Loucy (cell line): ENCODE data around the gene KCND2.

ENCODE experiments used
- H2AFZ ChIP-seq: fragments of 200-600 bp; sonication (generic); 2 replicates; pipeline ENCODE4 v1.6.0; 2016; ENCODE audit warnings: antibody characterized with exemption, mild to moderate bottlenecking, low read length, moderate library complexity
- H3F3A ChIP-seq: fragments of 200-600 bp; 2 replicates; pipeline ENCODE4 v1.6.0; 2016; ENCODE audit warnings: antibody characterized with exemption, low read depth, mild to moderate bottlenecking
- H3K27me3 ChIP-seq: fragments of 200-600 bp; sonication (generic); 2 replicates; pipeline ENCODE4 v1.6.1; 2014; ENCODE audit warnings: low read length, mild to moderate bottlenecking; ENCODE audit not compliant: insufficient read depth, poor library complexity, severe bottlenecking
- H3K36me3 ChIP-seq: fragments of 200-600 bp; sonication (generic); 2 replicates; pipeline ENCODE4 v1.6.1; 2016; ENCODE audit warnings: low read length; ENCODE audit not compliant: insufficient read depth
- H3K4me1 ChIP-seq: fragments of 200-600 bp; sonication (generic); 2 replicates; pipeline ENCODE4 v1.5.1; 2014; ENCODE audit warnings: low read length, mild to moderate bottlenecking; ENCODE audit not compliant: insufficient read depth, poor library complexity, severe bottlenecking
- H3K4me2 ChIP-seq: fragments of 200-600 bp; sonication (generic); 2 replicates; pipeline ENCODE4 v1.6.0; 2014; ENCODE audit warnings: antibody characterized with exemption, low read length, low read depth, mild to moderate bottlenecking; ENCODE audit not compliant: poor library complexity, severe bottlenecking
- H3K4me3 ChIP-seq: fragments of 200-600 bp; sonication (generic); 2 replicates; pipeline ENCODE4 v1.5.1; 2014; ENCODE audit warnings: low read length, mild to moderate bottlenecking, mixed read lengths; ENCODE audit not compliant: poor library complexity, severe bottlenecking
- H3K79me2 ChIP-seq: fragments of 200-600 bp; sonication (generic); 2 replicates; pipeline ENCODE4 v1.6.1; 2014; ENCODE audit warnings: low read length; ENCODE audit not compliant: insufficient read depth
- H3K9ac ChIP-seq: fragments of 200-600 bp; sonication (generic); 2 replicates; pipeline ENCODE4 v1.6.0; 2014; ENCODE audit warnings: mild to moderate bottlenecking, low read depth, low read length, moderate library complexity; ENCODE audit not compliant: poor library complexity, severe bottlenecking
- H3K9me2 ChIP-seq: fragments of 200-600 bp; sonication (generic); replicated peaks from 2 replicates; pipeline ENCODE4 v1.6.1; 2016; ENCODE audit warnings: low read depth, low read length, mixed read lengths
- H3K9me3 ChIP-seq: fragments of 200-600 bp; sonication (generic); 2 replicates; pipeline ENCODE4 v1.6.1; 2014; ENCODE audit warnings: mild to moderate bottlenecking, antibody characterized with exemption, low read length, low read depth; ENCODE audit not compliant: insufficient read depth
- H4K20me1 ChIP-seq: fragments of 200-600 bp; sonication (generic); 2 replicates; pipeline ENCODE4 v1.6.0; 2014; ENCODE audit warnings: antibody characterized with exemption, low read length, mild to moderate bottlenecking; ENCODE audit not compliant: insufficient read depth, poor library complexity, severe bottlenecking
- EZH2phosphoT487 ChIP-seq: fragments of 200-600 bp; IDR thresholded peaks from 2 replicates; pipeline ENCODE4 v1.6.1; 2018; ENCODE audit warnings: antibody characterized with exemption, mild to moderate bottlenecking, moderate library complexity, borderline replicate concordance
- TF ChIP-seq, protein P1 (sequence below): fragments of 200-600 bp; sonication (generic); conservative IDR thresholded peaks from 2 replicates; pipeline ENCODE4 v1.5.1; 2014; ENCODE audit warnings: mild to moderate bottlenecking, antibody characterized with exemption, low read length

KCND2 gene

DNA sequence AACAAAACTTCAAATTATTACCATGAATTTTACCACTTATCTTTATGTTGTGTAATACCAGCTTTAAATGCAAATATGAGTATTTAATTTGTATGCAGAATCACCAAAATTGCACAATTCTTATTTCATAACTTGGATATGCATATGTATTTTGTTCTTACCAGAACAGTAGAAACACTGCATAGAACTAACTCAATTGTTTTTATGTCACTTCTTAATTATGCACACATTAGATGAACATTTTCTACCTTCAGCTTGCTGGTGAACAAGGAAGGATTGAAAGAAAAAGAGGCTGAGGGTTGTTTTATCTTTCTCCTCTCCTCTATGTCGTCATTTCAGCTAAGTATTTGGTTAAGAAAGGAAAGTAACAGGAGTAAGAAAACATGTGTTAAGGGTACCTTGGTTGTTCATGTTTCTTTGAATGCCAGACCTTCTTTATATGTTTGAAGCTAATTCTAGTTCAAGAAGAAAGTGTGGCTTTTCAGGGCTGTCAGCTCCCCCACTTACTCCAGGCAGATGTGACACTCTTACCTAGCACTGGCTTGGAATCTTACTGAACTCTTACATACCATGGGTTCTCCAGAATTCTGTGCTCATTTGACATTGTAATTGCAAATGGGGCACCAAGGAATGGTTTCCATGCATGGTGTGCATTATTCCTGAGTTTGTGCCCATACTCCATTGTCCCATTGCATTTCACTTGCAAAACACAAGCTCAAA lies 436.4 kb downstream of the KCND2 start:
- Histone ChIP-seq H3F3A (no peaks in the 10 kb centered on the region), H3K9me2 (no peaks in the 10 kb centered on the region), H3K9ac (no peak overlapping the region), H2AFZ (no peak overlapping the region; the same call in 1 of the 2 replicates), H3K36me3 (no peaks in the 10 kb centered on the region), H3K4me2 (no peak overlapping the region), H3K9me3 (no peaks in the 10 kb centered on the region), H3K4me3 (no peak overlapping the region), H3K4me1 (no peaks in the 10 kb centered on the region), H4K20me1 (no peaks in the 10 kb centered on the region), H3K27me3 (no peaks in the 10 kb centered on the region), H3K79me2 (no peaks in the 10 kb centered on the region)
- TF ChIP-seq, protein P1, sequence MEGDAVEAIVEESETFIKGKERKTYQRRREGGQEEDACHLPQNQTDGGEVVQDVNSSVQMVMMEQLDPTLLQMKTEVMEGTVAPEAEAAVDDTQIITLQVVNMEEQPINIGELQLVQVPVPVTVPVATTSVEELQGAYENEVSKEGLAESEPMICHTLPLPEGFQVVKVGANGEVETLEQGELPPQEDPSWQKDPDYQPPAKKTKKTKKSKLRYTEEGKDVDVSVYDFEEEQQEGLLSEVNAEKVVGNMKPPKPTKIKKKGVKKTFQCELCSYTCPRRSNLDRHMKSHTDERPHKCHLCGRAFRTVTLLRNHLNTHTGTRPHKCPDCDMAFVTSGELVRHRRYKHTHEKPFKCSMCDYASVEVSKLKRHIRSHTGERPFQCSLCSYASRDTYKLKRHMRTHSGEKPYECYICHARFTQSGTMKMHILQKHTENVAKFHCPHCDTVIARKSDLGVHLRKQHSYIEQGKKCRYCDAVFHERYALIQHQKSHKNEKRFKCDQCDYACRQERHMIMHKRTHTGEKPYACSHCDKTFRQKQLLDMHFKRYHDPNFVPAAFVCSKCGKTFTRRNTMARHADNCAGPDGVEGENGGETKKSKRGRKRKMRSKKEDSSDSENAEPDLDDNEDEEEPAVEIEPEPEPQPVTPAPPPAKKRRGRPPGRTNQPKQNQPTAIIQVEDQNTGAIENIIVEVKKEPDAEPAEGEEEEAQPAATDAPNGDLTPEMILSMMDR, result no peak
- TF ChIP-seq EZH2phosphoT487, result no peak

DNA sequence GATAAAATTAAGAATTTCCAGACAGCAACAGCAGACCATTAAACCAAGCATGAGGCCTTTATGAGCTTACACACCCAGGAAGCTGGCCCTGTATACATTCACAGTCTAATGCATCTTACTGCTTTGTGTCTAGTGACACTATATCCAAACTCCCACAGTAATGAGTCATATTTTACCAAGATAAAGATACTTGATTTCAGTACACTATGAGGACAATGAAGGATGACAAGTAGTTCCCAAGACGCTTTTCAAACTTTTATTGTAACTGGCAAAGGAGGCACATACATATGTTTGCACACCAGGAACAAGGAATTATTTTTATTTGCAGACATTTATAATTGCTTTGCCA lies 437.0 kb downstream of the KCND2 start:
- H3K27me3 ChIP-seq, result no peaks in the 10 kb centered on the region
- no peaks in the 10 kb centered on the region for H3K9me3 ChIP-seq
- H2AFZ ChIP-seq, result no peak overlapping the region
- no peaks in the 10 kb centered on the region for H3K79me2 ChIP-seq
- no peaks in the 10 kb centered on the region for H3K36me3 ChIP-seq
- H4K20me1 ChIP-seq, result no peaks in the 10 kb centered on the region
- H3K4me3 ChIP-seq, result no peak overlapping the region
- H3K9me2 ChIP-seq, result no peaks in the 10 kb centered on the region
- no peak overlapping the region for H3K9ac ChIP-seq
- H3F3A ChIP-seq, result no peaks in the 10 kb centered on the region
- no peak overlapping the region for H3K4me2 ChIP-seq
- no peaks in the 10 kb centered on the region for H3K4me1 ChIP-seq
- no peak for TF ChIP-seq EZH2phosphoT487
- TF ChIP-seq, protein P1, result no peak

GRCh38 chr7:120714945-120715344 lies 442.0 kb downstream of the KCND2 start:
- H3K9ac ChIP-seq, result no peak overlapping the region
- no peak overlapping the region for H3K4me2 ChIP-seq
- no peaks in the 10 kb centered on the region for H3K4me1 ChIP-seq
- H3F3A ChIP-seq, result no peaks in the 10 kb centered on the region
- H3K36me3 ChIP-seq, result no peaks in the 10 kb centered on the region
- no peaks in the 10 kb centered on the region for H3K9me3 ChIP-seq
- no peaks in the 10 kb centered on the region for H3K79me2 ChIP-seq
- no peaks in the 10 kb centered on the region for H3K9me2 ChIP-seq
- no peaks in the 10 kb centered on the region for H4K20me1 ChIP-seq
- no peak overlapping the region for H3K4me3 ChIP-seq
- no peak overlapping the region for H2AFZ ChIP-seq
- TF ChIP-seq EZH2phosphoT487, result no peak
- TF ChIP-seq, protein P1, result no peak
- no peaks in the 10 kb centered on the region for H3K27me3 ChIP-seq
